SK-N-SH (cell line): ENCODE results near the gene PDE11A. TPM values are rescaled to one million over a fixed set of nuclear protein-coding genes. Genes with fewer than 3 reads are reported as not detected.

Source experiments
- CTCF ChIA-PET: fragments of 300-600, 350-600 bp; formaldehyde crosslinking; extraction: SDS; loops from one replicate; lab custom pipeline; 2021; lab: Yijun Ruan, JAX
- POLR2A ChIA-PET: fragments of 350-600 bp; sonication (Branson Sonifier 250); formaldehyde crosslinking; extraction: SDS; loops from one replicate; lab custom pipeline; 2020; ENCODE audit warnings: antibody characterized with exemption, inconsistent platforms; lab: Yijun Ruan, JAX
- DNase-seq: peaks from one replicate; pipeline ENCODE4 v3.0.0; 2012
- H2AFZ ChIP-seq: fragments of 200-600 bp; sonication (generic); 2 replicates; pipeline ENCODE4 v1.8.1; 2016; ENCODE audit warnings: antibody characterized with exemption, mild to moderate bottlenecking, low read depth
- H3F3A ChIP-seq: fragments of 200-600 bp; sonication (generic); replicated peaks from 2 replicates; pipeline ENCODE3; 2016; ENCODE audit warnings: antibody characterized with exemption, mild to moderate bottlenecking; ENCODE audit not compliant: insufficient read depth
- H3K27ac ChIP-seq, 2 experiments: fragments of 200-500 bp in 1 of 2; fragments of 200-600 bp in 1 of 2; sonication (Bioruptor generic) in 1 of 2; sonication (generic), shearing (Covaris generic) in 1 of 2; 2 replicates each; pipeline versions ENCODE4 v1.5.1 to v1.6.1; 2014 to 2016; ENCODE audit warnings: low read depth in 2 of 2, inconsistent platforms in 1 of 2, low read length in 1 of 2, mild to moderate bottlenecking in 1 of 2, mixed read lengths in 1 of 2
- H3K27me3 ChIP-seq: fragments of 200-600 bp; sonication (generic), shearing (Covaris generic); 2 replicates; pipeline ENCODE4 v1.6.1; 2016; ENCODE audit warnings: mixed run types; ENCODE audit not compliant: insufficient read depth
- H3K36me3 ChIP-seq, 2 experiments: fragments of 200-500 bp in 1 of 2; fragments of 200-600 bp in 1 of 2; sonication (Bioruptor generic) in 1 of 2; sonication (generic) in 1 of 2; replicated peaks in 1 of 2; 2 replicates each; pipeline versions ENCODE3 to v1.5.1; 2014 to 2016; ENCODE audit warnings: low read length in 1 of 2, mild to moderate bottlenecking in 1 of 2; ENCODE audit not compliant: insufficient read depth in 2 of 2, control insufficient read depth in 1 of 2
- H3K4me1 ChIP-seq, 2 experiments: fragments of 200-500 bp in 1 of 2; fragments of 200-600 bp in 1 of 2; sonication (Bioruptor generic) in 1 of 2; sonication (generic), shearing (Covaris generic) in 1 of 2; 2 replicates each; pipeline versions ENCODE4 v1.5.1 to v1.6.1; 2014 to 2016; ENCODE audit warnings: low read depth in 1 of 2, low read length in 1 of 2, mixed run types in 1 of 2; ENCODE audit not compliant: insufficient read depth in 2 of 2, control insufficient read depth in 1 of 2
- H3K4me2 ChIP-seq: fragments of 200-600 bp; sonication (generic), shearing (Covaris generic); 2 replicates; pipeline ENCODE4 v1.6.1; 2017; ENCODE audit warnings: mixed run types
- H3K4me3 ChIP-seq, 2 experiments: fragments of 200-500 bp in 1 of 2; fragments of 200-600 bp in 1 of 2; sonication (Bioruptor generic) in 1 of 2; sonication (generic), shearing (Covaris generic) in 1 of 2; 2 replicates each; pipeline versions ENCODE4 v1.5.1 to v1.8.1; 2014 to 2016; ENCODE audit warnings: low read depth in 2 of 2, inconsistent platforms in 1 of 2, low read length in 1 of 2, mild to moderate bottlenecking in 1 of 2, mixed read lengths in 1 of 2, moderate library complexity in 1 of 2
- H3K79me2 ChIP-seq: fragments of 200-600 bp; sonication (generic); 2 replicates; pipeline ENCODE4 v1.8.1; 2017; ENCODE audit warnings: mild to moderate bottlenecking; ENCODE audit not compliant: insufficient read depth
- H3K9ac ChIP-seq: fragments of 200-600 bp; sonication (generic); 2 replicates; pipeline ENCODE4 v1.6.1; 2017; ENCODE audit warnings: mixed run types
- H3K9me2 ChIP-seq: fragments of 200-600 bp; sonication (generic); 2 replicates; pipeline ENCODE4 v1.6.1; 2017; ENCODE audit warnings: mixed run types
- H3K9me3 ChIP-seq: fragments of 200-600 bp; sonication (generic); 2 replicates; pipeline ENCODE4 v1.6.1; 2017; ENCODE audit warnings: mixed run types, mild to moderate bottlenecking, moderate library complexity
- H4K20me1 ChIP-seq: fragments of 200-600 bp; sonication (generic); 2 replicates; pipeline ENCODE4 v1.6.1; 2017; ENCODE audit warnings: mild to moderate bottlenecking, mixed run types; ENCODE audit not compliant: insufficient read depth
- ELF1 ChIP-seq: IDR thresholded peaks from 2 replicates; pipeline ENCODE4 v1.4.0; 2012
- EP300 ChIP-seq, 2 experiments: IDR thresholded peaks; 2 replicates each; pipeline versions ENCODE4 v1.4.0 to v1.6.1; 2012; ENCODE audit warnings: borderline replicate concordance in 1 of 2, low read depth in 1 of 2, low read length in 1 of 2
- EZH2phosphoT487 ChIP-seq: fragments of 200-600 bp; sonication (generic); IDR thresholded peaks from 2 replicates; pipeline ENCODE4 v1.6.1; 2017; ENCODE audit warnings: low read depth, mixed run types, mild to moderate bottlenecking, antibody characterized with exemption, moderate library complexity, borderline replicate concordance
- GABPA ChIP-seq: IDR thresholded peaks from 2 replicates; pipeline ENCODE4 v1.4.0; 2012; ENCODE audit warnings: low read depth, mild to moderate bottlenecking
- GATA2 ChIP-seq: sonication (generic); formaldehyde crosslinking; IDR thresholded peaks from 2 replicates; pipeline ENCODE4 v1.5.0; 2020; ENCODE audit warnings: mild to moderate bottlenecking, missing genetic modification reagents
- MXI1 ChIP-seq: IDR thresholded peaks from 2 replicates; pipeline ENCODE4 v1.6.1; 2012; ENCODE audit warnings: mild to moderate bottlenecking, low read depth, low read length, improper control_type of control experiment
- NRF1 ChIP-seq: IDR thresholded peaks from 2 replicates; pipeline ENCODE4 v1.6.1; 2012; ENCODE audit warnings: low read depth, mild to moderate bottlenecking, low read length
- PBX3 ChIP-seq: IDR thresholded peaks from 2 replicates; pipeline ENCODE4; 2012
- POLR2AphosphoS5 ChIP-seq: IDR thresholded peaks from 2 replicates; pipeline ENCODE4 v1.6.1; 2012; ENCODE audit warnings: low read depth, low read length
- RAD21 ChIP-seq: IDR thresholded peaks from 2 replicates; pipeline ENCODE4 v1.6.1; 2012; ENCODE audit warnings: mild to moderate bottlenecking, low read length
- REST ChIP-seq: IDR thresholded peaks from 2 replicates; pipeline ENCODE4 v1.6.1; 2012; ENCODE audit warnings: mild to moderate bottlenecking, low read depth, low read length, moderate library complexity
- RXRA ChIP-seq: IDR thresholded peaks from 2 replicates; pipeline ENCODE4 v1.4.0; 2012; ENCODE audit warnings: low read depth, mild to moderate bottlenecking, borderline replicate concordance
- TEAD4 ChIP-seq: IDR thresholded peaks from 2 replicates; pipeline ENCODE4 v1.4.0; 2012; ENCODE audit warnings: mild to moderate bottlenecking, borderline replicate concordance; ENCODE audit not compliant: insufficient read depth
- USF1 ChIP-seq: IDR thresholded peaks from 2 replicates; pipeline ENCODE4 v1.4.0; 2012; ENCODE audit warnings: low read depth, borderline replicate concordance
- YY1 ChIP-seq: IDR thresholded peaks from 2 replicates; pipeline ENCODE4 v1.4.0; 2012; ENCODE audit warnings: low read depth, mild to moderate bottlenecking
- WGBS: methylation state at CpG from one replicate; pipeline ENCODE4 v1.1.6; 2017; ENCODE audit warnings: low lambda C conversion rate; 5-methylcytosine and 5-hydroxymethylcytosine counted together
- polyA plus RNA-seq, 3 experiments: library from polyadenylated mRNA; depleted of rRNA; stranded (reverse); fragments of >200 nt; gene quantifications; 2 replicates each; pipeline ENCODE4 v1.2.3, GENCODE V29; 2012
- TF ChIP-seq, protein P1 (sequence below): IDR thresholded peaks from 2 replicates; pipeline ENCODE4 v1.4.0; 2012; ENCODE audit warnings: low read depth

Gene PDE11A
- polyA plus RNA-seq, 1 of the 3 experiments (the other 2 are of a cell fraction) = 0.10 TPM

DNA sequence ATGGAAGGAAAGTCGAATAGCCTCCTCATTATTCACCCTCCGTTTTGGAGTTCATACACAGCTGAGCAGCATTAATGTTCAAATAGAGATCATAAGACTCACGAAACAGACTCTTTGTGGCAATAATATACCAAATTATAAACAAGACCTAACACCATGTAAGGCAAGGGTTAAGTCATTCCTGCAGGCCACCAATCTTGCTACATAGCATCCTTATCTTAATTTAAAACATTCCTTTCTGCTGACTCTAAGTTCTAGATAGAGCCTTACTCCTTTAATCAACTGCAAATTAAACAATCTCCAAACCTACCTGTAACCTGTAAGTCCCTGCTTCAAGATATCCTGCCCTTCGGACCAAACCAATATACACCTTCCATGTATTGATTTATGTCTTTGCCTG lies 178.0 kb downstream of the PDE11A start:
- no peak for TF ChIP-seq MXI1
- no peak for TF ChIP-seq EZH2phosphoT487
- TF ChIP-seq GABPA = no peak
- TF ChIP-seq GATA2 (CRISPR knock-in tag) = no peak
- no peak for TF ChIP-seq EP300 (IDR thresholded peaks at IDR 0.05; ENCODE audit: borderline replicate concordance in 1 of 2, low read depth in 1 of 2, low read length in 1 of 2)
- no peak for TF ChIP-seq YY1
- no peak for TF ChIP-seq USF1
- TF ChIP-seq PBX3 = no peak
- TF ChIP-seq POLR2AphosphoS5 = no peak
- DNase-seq = no peak
- H3K9me2 ChIP-seq = no peaks in the 10 kb centered on the region
- no peaks in the 10 kb centered on the region; a peak in 1 of 4 replicates for H3K4me1 ChIP-seq
- H3K27me3 ChIP-seq = no peaks in the 10 kb centered on the region
- no peak overlapping the region for H3K4me2 ChIP-seq
- WGBS = 43% methylated on average over 4 of the region's 4 CpGs
- CTCF ChIA-PET = no interaction called here
- H3K9ac ChIP-seq = no peak overlapping the region
- no peaks in the 10 kb centered on the region for H3K79me2 ChIP-seq
- H3K4me3 ChIP-seq = no peak overlapping the region
- H2AFZ ChIP-seq = no peak overlapping the region
- POLR2A ChIA-PET = no interaction called here
- no peaks in the 10 kb centered on the region for H3K9me3 ChIP-seq
- H3K27ac ChIP-seq = no peak overlapping the region
- no peaks in the 10 kb centered on the region for H3F3A ChIP-seq
- no peaks in the 10 kb centered on the region for H4K20me1 ChIP-seq
- H3K36me3 ChIP-seq = no peaks in the 10 kb centered on the region

DNA sequence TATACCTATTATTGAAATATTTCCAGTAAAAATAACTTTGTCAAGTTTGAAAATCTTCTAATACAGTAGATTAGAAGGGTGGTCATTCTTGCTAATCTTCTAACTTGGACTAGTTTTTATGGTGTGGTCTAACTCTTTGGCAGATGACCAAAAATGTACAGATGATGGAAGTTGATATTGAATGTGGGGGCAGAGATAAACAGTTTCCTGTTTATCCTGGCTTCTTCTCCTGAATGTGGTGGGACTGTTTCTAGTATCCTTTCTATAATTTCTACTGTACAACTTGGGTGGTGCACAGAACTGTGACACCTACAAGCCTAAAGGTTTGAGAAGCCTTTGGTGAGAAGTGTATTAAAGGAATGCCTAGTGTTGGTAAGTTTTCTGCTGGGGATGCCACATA lies 178.7 kb downstream of the PDE11A start:
- Histone ChIP-seq H3K9me3 (no peaks in the 10 kb centered on the region), H3F3A (no peaks in the 10 kb centered on the region), H4K20me1 (no peaks in the 10 kb centered on the region), H3K4me3 (no peak overlapping the region), H3K27ac (no peak overlapping the region), H3K4me2 (no peak overlapping the region), H3K79me2 (no peaks in the 10 kb centered on the region), H3K4me1 (no peaks in the 10 kb centered on the region; a peak in 1 of 4 replicates), H3K27me3 (no peaks in the 10 kb centered on the region), H2AFZ (no peak overlapping the region), H3K9me2 (no peaks in the 10 kb centered on the region), H3K9ac (no peak overlapping the region), H3K36me3 (no peaks in the 10 kb centered on the region)
- DNase-seq = no peak
- CTCF ChIA-PET = no interaction called here
- POLR2A ChIA-PET = no interaction called here
- TF ChIP-seq POLR2AphosphoS5 = no peak
- TF ChIP-seq TEAD4 = no peak
- TF ChIP-seq NRF1 = no peak
- TF ChIP-seq, protein P1, sequence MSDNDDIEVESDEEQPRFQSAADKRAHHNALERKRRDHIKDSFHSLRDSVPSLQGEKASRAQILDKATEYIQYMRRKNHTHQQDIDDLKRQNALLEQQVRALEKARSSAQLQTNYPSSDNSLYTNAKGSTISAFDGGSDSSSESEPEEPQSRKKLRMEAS = no peak
- no peak for TF ChIP-seq ELF1
- TF ChIP-seq YY1 = no peak
- TF ChIP-seq REST = no peak
- TF ChIP-seq RAD21 = no peak
- TF ChIP-seq GATA2 (CRISPR knock-in tag) = no peak
- no peak for TF ChIP-seq RXRA
